NCI-H1105 (cell line): ENCODE measurements around the gene SH2B2.

ENCODE experiments used
- DNase-seq: peaks from one replicate; lab custom pipeline; 2025; lab: John Stamatoyannopoulos, UW

SH2B2 gene

GRCh38 chr7:102286237-102287110 lies at the start of gene SH2B2:
Gene SH2B2, plus strand, starts transcription at chr7:102286868. Its CDS starts 13,683 bp downstream, at chr7:102300551.
- DNase-seq = peak; percentile 51

GRCh38 chr7:102239206-102239820 lies 47.4 kb upstream of the SH2B2 start:
- DNase-seq = no peak

GRCh38 chr7:102241431-102241830 lies 45.2 kb upstream of the SH2B2 start:
- no peak for DNase-seq

- DNase-seq = no peak
Observed at GRCh38 chr7:102244601-102245000, 42.1 kb upstream of the SH2B2 start.

- no peak for DNase-seq
Observed at GRCh38 chr7:102248081-102248455, 38.6 kb upstream of the SH2B2 start.

GRCh38 chr7:102248456-102249395 lies 37.9 kb upstream of the SH2B2 start:
- no peak for DNase-seq

GRCh38 chr7:102251531-102252365 lies 34.9 kb upstream of the SH2B2 start:
- no peak for DNase-seq

GRCh38 chr7:102252366-102252982 lies 34.2 kb upstream of the SH2B2 start:
- DNase-seq = no peak

GRCh38 chr7:102253066-102253972 lies 33.3 kb upstream of the SH2B2 start:
- DNase-seq = no peak

GRCh38 chr7:102253973-102254370 lies 32.7 kb upstream of the SH2B2 start:
- DNase-seq = no peak

GRCh38 chr7:102254521-102254920 lies 32.1 kb upstream of the SH2B2 start:
- DNase-seq = no peak

GRCh38 chr7:102255501-102255900 lies 31.2 kb upstream of the SH2B2 start:
- DNase-seq = no peak

- no peak for DNase-seq
Observed at GRCh38 chr7:102255916-102256315, 30.8 kb upstream of the SH2B2 start.

- no peak for DNase-seq
Observed at GRCh38 chr7:102258073-102258748, 28.5 kb upstream of the SH2B2 start.

- no peak for DNase-seq
Observed at GRCh38 chr7:102258749-102259107, 27.9 kb upstream of the SH2B2 start.

GRCh38 chr7:102260856-102261255 lies 25.8 kb upstream of the SH2B2 start:
- DNase-seq = no peak

GRCh38 chr7:102261451-102261850 lies 25.2 kb upstream of the SH2B2 start:
- no peak for DNase-seq

GRCh38 chr7:102262546-102262945 lies 24.1 kb upstream of the SH2B2 start:
- no peak for DNase-seq

- DNase-seq = no peak
Observed at GRCh38 chr7:102264367-102264891, 22.2 kb upstream of the SH2B2 start.
